Muscle of back (tissue), 11 donors: ENCODE results near the gene GTF3C4. TPM values are rescaled to one million over a fixed set of nuclear protein-coding genes. Genes with fewer than 3 reads are reported as not detected.

Experiments used
- DNase-seq, 3 donors: peaks; one replicate each; pipeline versions ENCODE4 v3.0.0 to v3.0.0-alpha.2; 2013
- polyA plus RNA-seq, 10 donors: library from polyadenylated mRNA; unstranded; fragments of 120-200 nt; gene quantifications; one replicate each; pipeline ENCODE4 v1.2.1, GENCODE V29; 2013; ENCODE audit not compliant: insufficient read length in 10 of 10

GTF3C4 gene
- polyA plus RNA-seq, 10 donors, result 12.1 to 19.4 (median 14.7) TPM

DNA sequence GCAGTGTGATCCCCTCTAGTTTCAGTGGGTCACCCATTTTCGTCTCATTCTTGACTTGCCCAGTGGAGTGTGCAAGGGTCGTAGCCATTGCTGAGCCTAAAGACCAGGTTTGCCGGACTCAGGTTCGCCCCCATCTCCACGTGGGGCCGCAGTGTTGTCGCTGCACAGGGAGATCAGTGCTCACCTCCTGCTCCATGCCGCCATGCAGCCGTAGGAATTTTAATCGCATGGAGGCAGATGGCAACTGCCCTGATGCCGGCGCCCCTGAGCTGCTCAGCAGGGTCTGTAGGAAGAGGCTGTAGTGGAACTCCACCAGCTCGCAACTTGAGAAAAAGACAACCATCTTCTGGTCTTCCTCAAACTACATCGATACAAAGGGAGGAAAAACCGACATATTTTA is 24.6 kb upstream of the GTF3C4 start:
- no peak for DNase-seq

DNA sequence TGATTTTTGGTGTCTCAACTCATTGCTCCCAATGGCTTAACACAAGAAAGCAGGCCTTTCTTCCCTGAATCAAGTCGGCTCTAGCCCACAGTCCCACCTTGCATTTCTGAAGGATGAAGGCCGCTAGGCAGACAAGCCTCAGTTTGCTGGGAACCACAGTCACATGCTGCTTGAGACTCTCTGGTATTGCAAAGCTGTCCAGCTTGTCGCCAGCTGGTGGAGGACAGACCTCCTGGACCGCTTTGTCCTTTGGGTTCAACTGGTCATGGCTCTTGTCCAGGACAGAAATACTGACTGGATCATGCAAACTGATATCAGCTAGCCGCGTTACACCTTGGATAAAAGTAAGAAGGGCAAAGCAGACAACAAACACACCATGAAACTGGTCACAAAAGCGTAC is 23.5 kb upstream of the GTF3C4 start:
- DNase-seq, result no peak

DNA sequence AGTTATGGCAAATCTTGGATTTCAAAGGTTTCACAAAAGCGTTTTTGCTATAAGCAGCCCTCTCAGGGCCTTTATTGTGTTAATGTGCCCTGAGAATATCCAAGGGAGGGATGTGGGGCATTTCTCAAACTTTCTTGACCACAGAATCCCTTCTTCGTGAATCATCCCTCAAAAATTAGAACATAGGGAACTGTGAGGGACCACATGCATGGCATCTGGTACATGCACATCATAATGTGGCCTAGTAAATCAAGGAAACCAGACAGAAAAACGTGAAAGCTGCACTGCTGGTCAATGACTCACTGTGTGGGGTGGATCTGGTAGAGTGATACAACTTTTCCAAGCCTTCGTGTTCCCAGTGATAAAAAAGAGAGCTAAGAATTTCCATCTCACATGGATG is 22.9 kb upstream of the GTF3C4 start:
- peak in 1 of 3 donors; percentile 96 for DNase-seq

DNA sequence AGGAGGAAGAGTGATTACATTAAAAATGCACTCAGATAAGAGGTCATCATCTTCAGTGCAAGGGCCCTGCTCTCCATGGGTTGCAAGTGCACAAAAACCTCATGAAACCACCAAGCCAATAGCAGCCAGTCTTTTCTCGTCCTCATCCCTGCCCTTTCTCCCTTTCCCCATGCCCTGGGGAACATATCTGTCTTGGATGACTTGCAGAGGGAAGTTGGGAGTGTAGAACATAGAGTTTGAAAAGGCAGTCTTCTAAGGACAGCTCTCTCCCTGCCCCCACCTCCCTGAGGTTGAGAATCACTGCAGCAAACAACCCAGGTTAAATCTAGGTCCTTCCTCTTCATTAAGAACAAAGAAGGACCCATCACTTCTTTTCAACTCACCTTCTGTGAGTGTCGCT is 22.5 kb upstream of the GTF3C4 start:
- no peak for DNase-seq

DNA sequence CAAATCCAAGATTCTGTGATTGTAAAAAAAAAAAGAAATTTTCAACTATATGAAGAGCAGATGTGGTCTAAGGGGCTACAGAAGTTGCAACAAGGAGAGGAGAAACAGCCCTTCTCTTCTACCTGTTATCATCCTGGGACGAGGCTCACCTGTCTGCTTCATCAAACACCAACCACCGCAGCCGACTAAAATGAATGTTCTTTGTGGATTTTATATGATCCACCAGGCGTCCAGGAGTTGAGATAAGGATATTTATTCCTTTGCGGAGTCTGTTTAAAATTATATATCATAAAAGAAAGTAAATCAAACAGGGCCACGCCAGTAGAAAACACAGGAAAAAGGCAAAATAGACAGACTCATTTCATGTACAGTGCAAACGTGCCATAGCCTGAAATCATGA is 22.0 kb upstream of the GTF3C4 start:
- no peak for DNase-seq

DNA sequence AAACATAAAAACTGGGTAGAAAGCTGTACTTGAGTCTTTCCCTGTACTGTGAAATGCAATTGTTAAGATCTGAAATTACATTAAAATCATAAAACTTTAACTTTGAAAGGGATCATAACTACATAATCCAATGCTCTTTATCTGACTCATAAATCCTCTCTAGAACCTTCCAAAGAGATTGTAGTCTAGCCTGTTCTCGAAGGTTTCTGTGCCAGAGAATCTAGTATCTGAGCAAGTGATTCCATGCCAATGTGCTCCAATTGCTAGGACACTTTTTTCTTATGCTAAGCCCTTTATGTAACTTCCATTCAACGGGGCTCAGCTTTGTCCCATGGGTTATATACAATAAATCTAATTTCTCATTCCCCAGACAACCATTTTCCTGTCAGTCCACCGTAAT is 21.6 kb upstream of the GTF3C4 start:
- no peak for DNase-seq

DNA sequence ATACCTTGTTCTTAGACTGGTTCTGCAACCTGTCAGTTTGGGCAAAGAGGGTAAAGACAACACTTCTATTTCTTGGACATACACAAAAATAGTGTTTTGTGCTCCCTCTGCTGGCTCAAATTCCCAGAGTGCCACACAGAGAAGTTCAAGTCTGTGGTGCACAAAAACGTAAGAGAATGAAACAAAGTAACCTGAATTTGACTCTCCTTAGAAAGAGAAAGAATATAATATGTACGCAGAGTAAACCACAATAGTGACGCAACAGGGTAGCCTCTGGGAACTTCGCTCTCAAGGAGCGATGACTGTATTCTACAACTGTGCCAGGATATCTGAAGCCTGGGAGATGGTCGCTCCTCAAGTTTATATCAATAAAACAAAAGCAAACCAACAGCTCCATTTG is 19.0 kb upstream of the GTF3C4 start:
- peak in 1 of 3 donors; percentile 24 for DNase-seq

DNA sequence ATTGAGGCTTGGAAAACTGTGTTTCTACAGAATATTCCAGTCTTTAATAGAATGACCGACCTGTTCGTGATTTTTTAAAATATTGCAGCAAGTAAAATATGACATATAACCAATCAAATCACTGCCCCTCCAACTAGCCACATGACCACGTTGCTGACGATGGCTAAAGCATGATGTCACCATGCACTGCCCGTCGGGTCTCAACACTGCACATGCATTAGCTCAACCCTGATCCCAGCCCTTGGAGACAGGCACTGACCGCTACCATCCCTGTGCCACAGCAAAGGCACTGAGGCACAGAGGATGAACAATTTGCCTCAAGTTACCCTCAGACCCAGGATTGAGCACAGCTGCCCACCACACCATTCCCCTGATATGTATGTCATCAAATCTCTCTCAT is 14.0 kb upstream of the GTF3C4 start:
- DNase-seq, result no peak

DNA sequence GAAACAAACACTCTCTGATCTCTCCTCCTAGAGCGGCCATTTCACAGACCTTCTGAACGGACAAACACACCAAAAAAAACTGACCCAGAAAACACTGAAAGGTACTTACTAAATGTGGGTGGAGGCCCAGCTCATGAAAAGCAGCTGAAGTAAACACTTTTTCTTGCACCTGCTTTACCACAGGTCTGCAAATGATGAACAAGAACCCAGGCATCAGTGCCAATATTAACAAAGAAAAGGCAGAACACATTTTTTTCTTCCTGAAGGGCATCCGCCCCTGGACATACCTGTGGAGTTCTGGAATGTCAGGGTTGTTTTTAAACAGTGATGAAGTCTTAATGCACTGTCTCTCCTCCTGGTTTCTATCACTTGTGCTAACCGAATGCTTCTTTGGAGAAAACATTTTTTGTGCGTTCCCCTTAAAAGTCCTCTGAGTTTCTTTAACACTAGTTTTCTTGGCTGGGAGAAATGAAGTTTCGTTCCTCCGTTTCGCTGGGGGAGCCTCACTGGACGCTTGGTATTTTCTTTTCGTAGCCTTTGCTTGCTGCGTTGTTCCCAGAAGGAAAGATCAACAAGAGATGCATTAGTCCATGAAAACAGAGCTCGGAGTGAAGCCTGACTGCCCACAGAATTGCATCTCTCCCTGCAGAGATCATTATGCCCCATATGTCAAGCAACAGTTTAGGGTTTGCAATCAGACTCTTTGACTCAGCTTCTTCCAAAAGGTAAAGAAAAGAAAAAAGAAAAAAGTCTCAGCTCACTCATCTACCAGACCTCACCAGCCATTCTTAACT is 7.9 kb upstream of the GTF3C4 start:
- DNase-seq, result no peak

DNA sequence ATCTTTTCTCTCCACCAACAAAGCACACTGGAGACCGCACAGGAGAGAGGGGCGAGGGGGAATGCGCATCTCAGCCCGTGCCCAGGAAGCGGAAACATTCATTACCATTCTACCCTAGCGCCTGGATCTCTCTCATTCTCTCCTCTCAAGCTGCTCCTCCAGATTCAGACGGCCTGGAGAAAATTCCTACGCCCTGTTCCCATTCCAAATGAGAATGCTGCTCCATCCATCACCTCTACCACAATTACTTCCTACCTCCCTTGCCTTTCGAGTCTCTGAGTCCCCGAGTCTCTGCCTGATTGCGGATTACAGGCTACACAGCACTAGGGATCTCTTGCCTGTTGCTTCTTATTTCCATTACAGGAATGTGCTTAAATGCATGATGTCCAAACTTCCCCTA is 7.1 kb upstream of the GTF3C4 start:
- DNase-seq, result peak in 1 of 3 donors; percentile 34

DNA sequence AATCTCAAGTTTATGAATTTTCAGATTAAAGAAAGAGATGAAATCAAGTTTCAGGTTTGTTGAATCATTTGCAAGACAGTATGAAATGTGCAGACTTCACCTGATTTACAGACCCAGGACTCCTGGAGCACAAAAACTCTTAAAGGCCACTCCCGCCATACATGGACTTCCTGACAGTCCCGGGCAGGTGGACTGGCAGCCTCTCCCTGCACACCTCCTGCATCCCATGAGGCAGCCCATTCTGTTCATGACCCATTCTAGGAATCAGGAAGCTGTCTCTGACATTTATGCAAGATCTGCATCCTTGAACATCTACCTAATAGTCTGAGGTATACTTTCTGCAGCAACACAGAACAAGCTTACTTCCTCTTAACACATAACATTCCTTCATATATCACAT is 6.4 kb upstream of the GTF3C4 start:
- no peak for DNase-seq

DNA sequence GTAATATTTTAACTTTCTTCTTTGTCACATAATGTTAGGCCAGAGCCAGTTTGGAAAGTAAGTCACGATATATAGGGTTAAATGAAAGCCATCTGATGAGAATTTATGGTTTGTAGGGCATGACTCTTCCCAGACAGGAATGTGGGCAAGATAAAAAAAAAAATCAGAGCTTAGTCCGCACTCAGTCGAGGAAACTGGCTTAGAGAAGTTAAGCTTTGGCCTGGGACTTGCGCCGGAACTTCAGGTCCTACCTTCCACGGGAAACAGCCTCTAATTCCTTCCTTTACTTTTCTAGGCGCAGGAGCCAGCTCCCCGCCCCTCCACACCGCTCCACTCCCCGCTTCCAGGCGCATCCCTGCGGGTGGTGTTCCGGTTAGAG is 956 bp upstream of the GTF3C4 start:
- DNase-seq, result no peak

DNA sequence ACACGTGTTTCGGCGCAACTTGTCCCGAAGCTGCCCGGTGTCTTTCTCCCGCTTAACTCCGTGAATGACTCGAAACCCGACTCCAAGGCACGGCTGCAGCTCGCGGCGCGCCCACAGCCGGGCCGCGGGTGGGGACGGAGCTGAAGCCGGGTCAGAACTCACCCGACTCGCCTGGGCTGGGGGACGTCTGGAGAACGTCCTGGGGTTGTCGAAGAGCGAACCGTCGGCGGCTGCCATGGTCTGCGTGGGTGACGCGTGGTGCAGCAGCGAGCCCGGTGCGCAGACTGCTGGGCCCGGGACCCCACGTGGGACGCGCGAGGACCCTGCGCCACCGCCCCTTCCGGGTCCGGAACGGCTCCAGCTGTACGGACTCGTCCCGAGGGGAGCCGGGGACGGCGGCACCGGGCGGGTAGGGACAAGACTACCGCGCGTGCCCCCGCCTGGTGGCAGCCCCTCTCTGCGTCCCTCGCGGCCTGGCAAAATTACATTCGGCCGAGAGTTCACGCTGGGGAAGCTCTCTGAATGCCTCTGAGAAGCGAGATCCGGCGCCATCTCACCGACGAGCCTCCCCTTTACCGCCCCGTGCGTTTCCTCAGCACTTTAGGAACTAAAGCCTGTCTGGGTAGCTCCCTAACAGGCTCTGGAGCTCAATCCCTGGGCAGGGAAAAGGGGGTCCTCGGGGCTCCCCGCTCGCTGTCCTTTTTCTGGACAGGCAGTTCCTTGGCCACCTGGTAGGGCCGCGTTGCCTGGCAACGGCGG is 387 bp upstream of the GTF3C4 start, which contains the start of gene DDX31:
Gene DDX31, minus strand, starts transcription at position 286 of the 759 bp plus-strand sequence. Its CDS starts 49 bp downstream, at position 237.
- DNase-seq, result peak; percentile 82 to 96 (median 91)

DNA sequence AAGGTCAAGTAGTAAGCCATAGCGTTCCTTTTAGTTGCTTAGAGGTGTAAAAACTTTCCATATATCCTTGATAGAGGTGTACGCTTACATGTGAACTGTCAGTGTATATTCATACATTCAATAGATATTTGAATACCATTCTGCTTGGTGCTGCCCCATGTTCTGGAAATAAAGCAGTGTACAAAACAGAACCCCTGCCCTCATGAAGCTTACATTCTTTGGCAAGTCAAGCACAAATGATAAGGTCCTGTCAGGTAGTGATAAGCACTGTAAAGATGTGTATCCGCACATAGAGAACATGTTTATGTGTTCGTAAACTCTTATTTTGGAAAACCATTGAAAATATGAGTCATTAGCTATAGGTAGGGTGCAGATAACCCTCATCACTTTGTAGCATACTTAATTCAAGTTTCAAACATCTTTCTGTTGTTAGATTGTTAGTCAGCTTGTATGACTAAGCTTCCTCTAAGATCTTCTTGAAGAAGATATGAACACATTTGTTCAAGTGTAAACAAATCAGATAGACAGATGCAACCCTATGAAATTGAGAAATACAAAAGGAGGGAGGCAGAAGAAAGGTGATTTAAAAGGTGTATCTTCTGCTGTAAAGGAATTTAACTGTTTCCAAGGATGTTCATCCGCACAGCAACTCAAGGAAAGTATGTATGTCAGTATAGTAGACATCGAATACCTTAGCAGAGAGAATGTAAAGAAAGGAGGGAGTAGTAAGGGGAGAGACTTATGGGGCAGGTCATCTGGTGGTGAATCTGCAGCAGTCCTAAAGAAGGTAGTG is 1.6 kb downstream of the GTF3C4 start:
- no peak for DNase-seq

DNA sequence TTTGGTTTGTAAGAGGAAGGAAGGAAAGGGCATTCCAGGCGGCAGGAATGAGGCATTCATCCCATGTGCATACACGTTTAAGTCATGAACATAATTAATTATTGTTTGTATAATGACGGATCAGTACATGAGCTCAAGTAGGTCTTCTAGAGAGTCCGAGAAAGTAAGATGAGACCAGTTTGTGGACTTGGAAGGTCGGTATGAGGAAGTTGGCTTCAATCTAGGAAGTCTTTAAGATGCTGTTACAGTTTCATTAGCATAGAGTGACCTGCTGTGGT is 2.1 kb downstream of the GTF3C4 start:
- DNase-seq, result no peak

DNA sequence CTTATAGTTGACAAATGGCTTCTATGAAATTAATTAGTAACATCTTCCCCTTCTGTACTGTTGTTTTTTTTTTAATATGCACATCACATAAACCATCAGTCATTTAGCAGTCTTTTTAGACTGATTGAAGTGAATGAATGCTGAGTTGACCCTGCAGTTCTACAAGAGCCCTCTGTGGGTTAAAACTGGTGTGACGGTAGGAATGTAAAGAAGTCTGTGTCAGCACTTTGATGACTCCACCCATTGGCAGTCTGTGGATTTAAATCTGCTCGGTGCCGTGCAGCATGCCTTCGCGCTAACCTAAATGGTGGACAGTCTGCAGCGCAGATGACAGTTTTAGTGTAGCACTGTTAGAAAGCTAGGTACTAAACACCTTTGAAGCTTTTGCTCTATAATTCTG is 3.1 kb downstream of the GTF3C4 start:
- peak in 2 of 3 donors; percentile 43 to 50 for DNase-seq

DNA sequence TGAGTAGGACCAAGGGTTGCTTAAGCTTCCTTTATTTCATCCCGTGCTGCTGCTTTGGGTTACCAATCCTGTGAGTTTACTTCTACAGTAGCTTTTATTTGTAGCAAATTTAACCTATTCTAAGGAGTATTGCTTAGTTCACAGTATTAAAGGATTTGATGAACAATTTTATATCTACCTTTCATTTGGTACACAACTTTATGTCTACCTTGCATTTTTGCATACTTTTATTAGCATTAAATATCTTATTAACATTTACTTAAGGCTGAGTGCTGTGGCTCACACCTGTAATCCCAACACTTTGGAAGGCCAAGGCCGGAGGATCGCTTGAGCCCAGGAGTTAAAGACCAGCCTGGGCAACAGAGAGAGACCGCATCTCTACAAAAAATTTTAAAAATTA is 4.2 kb downstream of the GTF3C4 start:
- no peak for DNase-seq

DNA sequence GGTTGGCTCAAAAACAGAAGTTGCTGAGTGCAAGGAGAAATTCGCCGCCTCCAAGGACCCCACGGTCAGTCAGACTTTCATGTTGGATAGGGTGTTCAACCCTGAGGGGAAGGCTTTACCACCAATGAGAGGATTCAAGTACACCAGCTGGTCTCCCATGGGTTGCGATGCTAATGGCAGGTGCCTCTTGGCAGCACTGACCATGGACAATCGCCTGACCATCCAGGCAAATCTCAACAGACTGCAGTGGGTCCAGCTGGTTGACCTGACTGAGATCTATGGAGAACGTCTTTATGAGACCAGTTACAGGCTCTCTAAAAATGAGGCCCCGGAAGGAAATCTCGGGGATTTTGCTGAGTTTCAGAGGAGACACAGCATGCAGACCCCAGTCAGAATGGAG is 7.7 kb downstream of the GTF3C4 start:
- no peak for DNase-seq

DNA sequence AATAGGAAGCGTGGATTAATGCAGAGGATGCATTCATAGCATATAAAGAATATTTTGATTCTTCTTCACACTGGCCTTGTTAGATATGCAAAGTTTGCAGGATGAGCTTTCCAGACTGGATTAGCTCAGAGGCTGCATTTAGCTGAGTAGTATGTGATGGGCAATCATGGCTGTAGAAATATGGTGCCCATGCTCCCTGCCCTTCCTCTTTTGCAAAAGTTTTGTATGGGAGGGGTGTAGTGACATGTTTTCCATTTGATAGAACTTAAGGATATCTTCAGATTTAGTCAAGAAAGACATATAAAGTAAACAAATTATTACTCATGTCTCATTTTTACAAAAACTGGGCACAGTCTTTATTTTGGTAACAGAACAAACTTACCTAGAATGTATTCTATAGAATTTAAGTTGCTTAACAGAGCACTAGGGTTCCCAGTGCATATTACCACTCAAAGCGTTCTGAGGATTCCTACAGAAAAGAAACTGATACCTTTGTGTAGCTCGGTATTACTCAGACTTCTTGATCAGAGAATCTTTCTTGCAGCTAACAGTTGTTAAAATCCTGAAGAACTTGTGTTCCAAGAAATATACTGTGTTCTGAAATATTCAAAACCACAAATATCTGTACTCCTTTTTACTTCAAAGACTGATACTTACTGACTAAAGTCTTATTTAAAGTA is 9.8 kb downstream of the GTF3C4 start:
- no peak for DNase-seq

DNA sequence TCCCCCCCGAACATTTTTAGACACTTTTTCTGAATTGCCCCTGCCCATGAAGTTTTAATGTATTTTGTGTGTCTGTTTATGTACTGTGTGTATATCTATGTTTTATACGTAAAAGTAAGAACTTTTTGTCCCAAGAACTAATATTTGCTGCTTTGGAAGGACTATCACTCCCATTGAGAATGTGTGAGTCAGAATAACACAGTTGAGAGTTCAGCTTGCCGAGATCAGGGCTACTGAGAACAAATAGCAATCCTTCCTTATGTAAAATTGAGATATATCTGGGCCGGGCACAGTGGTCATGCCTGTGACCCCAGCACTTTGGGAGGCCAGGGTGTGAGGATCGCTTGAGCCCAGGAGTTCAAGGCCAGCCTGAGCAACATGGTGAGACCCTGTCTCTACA is 11.3 kb downstream of the GTF3C4 start:
- no peak for DNase-seq

DNA sequence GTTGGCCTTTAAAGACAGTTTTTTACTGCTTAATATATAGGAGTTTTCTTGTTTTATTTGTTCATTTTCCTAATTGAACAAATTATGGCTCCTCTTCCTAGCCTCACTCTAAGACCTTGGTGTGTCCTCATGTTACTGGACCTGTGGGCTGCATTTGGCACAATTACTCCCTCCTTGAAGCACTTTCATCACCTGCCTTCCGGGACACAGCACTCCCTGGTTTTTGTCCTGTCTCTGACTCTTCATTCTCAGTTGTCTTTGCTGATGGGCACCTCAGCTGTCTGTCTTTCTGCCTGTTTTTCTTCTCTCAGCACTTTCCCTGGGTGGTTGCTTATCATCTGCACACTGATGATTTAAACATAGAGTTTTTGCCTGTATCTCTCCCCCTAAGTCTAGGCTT is 13.6 kb downstream of the GTF3C4 start:
- DNase-seq, result no peak

DNA sequence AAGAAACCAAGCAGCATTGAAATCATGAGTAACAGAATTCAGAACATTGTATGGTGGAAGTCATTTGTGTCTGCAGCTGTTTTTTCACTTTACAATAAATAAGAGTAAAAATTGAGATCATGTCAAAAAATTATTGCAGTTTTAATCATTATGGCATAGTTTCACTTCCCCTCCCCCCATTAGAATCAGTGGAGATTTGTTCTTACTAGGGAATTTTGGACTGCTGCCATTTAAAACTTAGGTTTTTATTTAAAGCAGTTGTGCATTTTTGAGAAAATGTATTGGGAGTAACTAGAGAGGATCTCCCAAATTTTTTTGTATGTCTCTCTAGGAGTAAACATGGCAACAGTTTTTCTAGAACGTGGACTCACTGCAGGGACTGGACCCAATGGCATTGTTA is 20.4 kb downstream of the GTF3C4 start:
- peak; percentile 47 to 86 (median 59) for DNase-seq
